Hepatocyte (in vitro differentiated cells): ENCODE data around the gene RPUSD2. TPM values are rescaled to one million over a fixed set of nuclear protein-coding genes. Genes with fewer than 3 reads are reported as not detected.
"Not testable (repeated sequence)": the region's sequence is repeated elsewhere in the genome, so short reads cannot be mapped to it uniquely, and the experiment has no call there.

Experiments used
- DNase-seq: peaks from one replicate; pipeline ENCODE4 v3.0.0-alpha.2; 2016; ENCODE audit warnings: low spot score
- H2AFZ ChIP-seq: fragments of 200-600 bp; sonication (generic); 2 replicates; pipeline ENCODE4 v1.6.0; 2016; ENCODE audit warnings: antibody characterized with exemption, mild to moderate bottlenecking
- H3K27ac ChIP-seq: fragments of 200-600 bp; sonication (generic); 2 replicates; pipeline ENCODE4 v1.5.1; 2016; ENCODE audit warnings: mild to moderate bottlenecking
- H3K27me3 ChIP-seq: fragments of 200-600 bp; sonication (generic); 2 replicates; pipeline ENCODE4 v1.6.1; 2016
- H3K36me3 ChIP-seq: fragments of 200-600 bp; sonication (generic); replicated peaks from 2 replicates; pipeline ENCODE4 v1.5.1; 2016; ENCODE audit warnings: low read depth; ENCODE audit not compliant: insufficient read depth
- H3K4me1 ChIP-seq: fragments of 200-600 bp; sonication (generic); 2 replicates; pipeline ENCODE4 v1.5.1; 2016; ENCODE audit warnings: mild to moderate bottlenecking, moderate library complexity; ENCODE audit not compliant: insufficient read depth
- H3K4me2 ChIP-seq: fragments of 200-600 bp; sonication (generic); 2 replicates; pipeline ENCODE4 v1.6.0; 2016
- H3K4me3 ChIP-seq: fragments of 200-600 bp; sonication (generic); 2 replicates; pipeline ENCODE4 v1.5.1; 2016; ENCODE audit warnings: mild to moderate bottlenecking
- H3K79me2 ChIP-seq: fragments of 200-600 bp; sonication (generic); 2 replicates; pipeline ENCODE4 v1.6.0; 2017; ENCODE audit warnings: mild to moderate bottlenecking
- H3K9me2 ChIP-seq: fragments of 200-600 bp; sonication (generic); replicated peaks from 2 replicates; pipeline ENCODE4 v1.6.0; 2017; ENCODE audit warnings: mild to moderate bottlenecking; ENCODE audit not compliant: insufficient read depth
- H3K9me3 ChIP-seq: fragments of 200-600 bp; sonication (generic); 2 replicates; pipeline ENCODE4 v1.5.1; 2016; ENCODE audit warnings: low read depth, mild to moderate bottlenecking
- H4K20me1 ChIP-seq: fragments of 200-600 bp; sonication (generic); 2 replicates; pipeline ENCODE4 v1.6.0; 2016; ENCODE audit warnings: mild to moderate bottlenecking; ENCODE audit not compliant: insufficient read depth, poor library complexity, severe bottlenecking
- EZH2 ChIP-seq: fragments of 200-600 bp; sonication (generic); IDR thresholded peaks from 2 replicates; pipeline ENCODE4 v1.6.1; 2016; ENCODE audit warnings: antibody characterized with exemption, mild to moderate bottlenecking, borderline replicate concordance
- EZH2phosphoT487 ChIP-seq: fragments of 200-600 bp; sonication (generic); IDR thresholded peaks from one replicate; pipeline ENCODE4 v1.6.1; 2018; ENCODE audit warnings: antibody characterized with exemption, mild to moderate bottlenecking, low read depth, moderate library complexity; ENCODE audit not compliant: unreplicated experiment, severe bottlenecking
- WGBS: methylation state at CpG from one replicate; pipeline ENCODE4 v1.1.6; 2016; ENCODE audit warnings: low lambda C conversion rate; ENCODE audit errors: missing lambda C conversion rate; 5-methylcytosine and 5-hydroxymethylcytosine counted together
- polyA plus RNA-seq: library from polyadenylated mRNA; unstranded; fragments of >200 nt; fragmentation: Nextera tagmentation; extraction: Ambion mirVana; gene quantifications from 2 replicates; pipeline ENCODE4 v1.2.1, GENCODE V29; 2016
- total RNA-seq: library from RNA; depleted of rRNA; stranded (reverse); fragments of >200 nt; gene quantifications from 2 replicates; pipeline ENCODE4 v1.2.3, GENCODE V29; 2014
- TF ChIP-seq, protein P1 (sequence below): fragments of 200-600 bp; sonication (generic); IDR thresholded peaks from 2 replicates; pipeline ENCODE4 v1.5.1; 2016; ENCODE audit warnings: antibody characterized with exemption, mild to moderate bottlenecking; ENCODE audit not compliant: poor library complexity

RPUSD2 gene
- total and polyA plus RNA-seq, 2 experiments from 2014 or later: 8.6 to 11.5 TPM

DNA sequence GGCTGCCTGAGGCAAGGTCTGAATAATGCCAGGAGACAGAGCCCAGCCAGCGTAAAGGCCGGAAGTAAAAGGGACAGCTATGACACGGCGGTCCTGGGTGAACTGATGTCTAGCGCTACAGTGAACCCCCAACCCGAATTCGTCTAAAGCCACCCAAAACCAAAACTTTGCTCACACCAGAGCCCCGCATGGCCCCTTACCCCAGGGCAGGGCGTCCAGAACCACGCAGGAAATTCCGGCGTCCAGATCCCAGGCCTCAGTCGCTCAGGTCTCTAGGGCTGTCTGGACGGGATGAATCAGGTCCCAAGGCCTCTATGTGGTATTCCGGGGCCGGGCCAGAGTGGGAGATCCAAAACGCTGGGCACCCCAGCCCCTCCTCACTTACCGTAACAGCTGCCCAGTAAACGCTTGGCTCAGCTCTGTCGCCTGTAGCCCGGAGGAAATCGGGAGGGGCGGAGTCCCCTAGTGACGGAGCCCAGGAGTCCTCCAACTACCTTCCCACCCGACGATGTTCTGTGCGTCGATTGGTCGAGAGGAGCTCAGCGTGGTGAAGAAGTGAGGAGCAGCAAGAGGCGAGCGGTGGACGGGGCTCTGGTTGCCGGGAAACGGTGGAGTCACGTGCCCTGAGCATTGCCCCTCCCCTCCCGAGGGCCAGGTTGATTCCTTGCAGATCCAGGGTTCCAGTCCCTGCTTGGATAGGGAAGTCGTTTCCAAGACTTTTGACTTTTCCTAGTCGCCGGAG lies 4.3 kb upstream of the RPUSD2 start, which contains the start of gene CCDC32:
TSS of gene CCDC32 (minus strand) at position 452 of the 742 bp plus-strand sequence. CDS start 2,027 bp downstream, outside the sequence.
- Histone ChIP-seq H3K9me2 (no peaks in the 10 kb centered on the region), H3K4me1 (no peaks in the 10 kb centered on the region), H3K9me3 (no peaks in the 10 kb centered on the region), H3K27me3 (no peaks in the 10 kb centered on the region), H3K4me3 (peak within 1 kb of the TSS; percentile 38), H2AFZ (peak within 1 kb of the TSS; percentile 73), H3K36me3 (no peaks in the 10 kb centered on the region), H3K79me2 (peaks cover 23% of the 10 kb centered on the region), H4K20me1 (no peaks in the 10 kb centered on the region), H3K27ac (peak within 1 kb of the TSS; percentile 89), H3K4me2 (peak within 1 kb of the TSS; percentile 89)
- 2% methylated on average over 40 of the region's 40 CpGs for WGBS
- peak; percentile 98 for DNase-seq
- TF ChIP-seq EZH2 (no peak), EZH2phosphoT487 (no peak)
- TF ChIP-seq, protein P1, sequence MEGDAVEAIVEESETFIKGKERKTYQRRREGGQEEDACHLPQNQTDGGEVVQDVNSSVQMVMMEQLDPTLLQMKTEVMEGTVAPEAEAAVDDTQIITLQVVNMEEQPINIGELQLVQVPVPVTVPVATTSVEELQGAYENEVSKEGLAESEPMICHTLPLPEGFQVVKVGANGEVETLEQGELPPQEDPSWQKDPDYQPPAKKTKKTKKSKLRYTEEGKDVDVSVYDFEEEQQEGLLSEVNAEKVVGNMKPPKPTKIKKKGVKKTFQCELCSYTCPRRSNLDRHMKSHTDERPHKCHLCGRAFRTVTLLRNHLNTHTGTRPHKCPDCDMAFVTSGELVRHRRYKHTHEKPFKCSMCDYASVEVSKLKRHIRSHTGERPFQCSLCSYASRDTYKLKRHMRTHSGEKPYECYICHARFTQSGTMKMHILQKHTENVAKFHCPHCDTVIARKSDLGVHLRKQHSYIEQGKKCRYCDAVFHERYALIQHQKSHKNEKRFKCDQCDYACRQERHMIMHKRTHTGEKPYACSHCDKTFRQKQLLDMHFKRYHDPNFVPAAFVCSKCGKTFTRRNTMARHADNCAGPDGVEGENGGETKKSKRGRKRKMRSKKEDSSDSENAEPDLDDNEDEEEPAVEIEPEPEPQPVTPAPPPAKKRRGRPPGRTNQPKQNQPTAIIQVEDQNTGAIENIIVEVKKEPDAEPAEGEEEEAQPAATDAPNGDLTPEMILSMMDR: no peak

DNA sequence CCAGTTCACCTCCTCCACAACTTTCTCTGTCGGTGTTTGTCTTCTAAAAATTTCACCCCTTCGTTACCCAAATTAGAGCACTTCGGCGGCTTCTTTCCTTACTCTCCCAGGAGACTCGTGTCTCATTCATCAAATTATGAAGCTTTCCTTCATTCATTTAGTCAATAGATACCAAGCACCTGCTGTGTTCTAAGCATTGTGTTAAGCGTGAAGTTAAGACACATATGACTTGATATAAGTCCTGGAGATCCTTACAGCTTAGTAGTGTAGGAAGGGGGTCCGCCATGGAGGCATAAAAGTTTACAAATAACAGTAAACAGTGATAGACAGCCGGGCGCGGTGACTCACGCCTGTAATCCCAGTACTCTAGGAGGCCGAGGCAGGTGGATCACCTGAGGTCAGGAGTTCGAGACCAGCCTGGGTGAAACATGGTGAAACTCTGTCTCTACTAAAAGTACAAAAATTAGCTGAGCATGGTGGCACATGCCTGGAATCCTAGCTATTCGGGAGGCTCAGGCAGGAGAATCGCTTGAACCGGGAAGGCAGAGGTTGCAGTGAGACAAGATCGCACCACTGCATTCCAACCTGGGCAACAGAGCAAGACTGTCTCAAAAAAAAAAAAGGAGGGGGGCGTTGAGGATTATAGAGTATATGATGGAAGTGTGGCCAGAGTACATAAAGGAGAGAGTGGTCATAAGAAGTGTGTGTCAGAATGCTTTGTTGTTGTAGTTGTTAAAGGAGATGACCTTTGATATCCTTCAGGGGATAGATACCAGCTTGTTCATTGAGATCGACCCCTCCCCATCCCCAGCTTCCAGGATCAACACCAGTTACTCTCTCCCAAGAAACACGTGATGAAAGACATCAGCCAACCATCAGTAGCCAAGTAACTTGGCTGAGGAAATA lies 3.5 kb upstream of the RPUSD2 start:
- Histone ChIP-seq H3K9me2 (no peaks in the 10 kb centered on the region), H3K36me3 (no peaks in the 10 kb centered on the region), H4K20me1 (no peaks in the 10 kb centered on the region), H3K27me3 (no peaks in the 10 kb centered on the region), H3K27ac (peak overlapping the region; percentile 59), H2AFZ (peak overlapping the region; percentile 73), H3K4me1 (peaks cover 5% of the 10 kb centered on the region), H3K4me3 (no peak overlapping the region), H3K9me3 (no peaks in the 10 kb centered on the region), H3K79me2 (peaks cover 28% of the 10 kb centered on the region), H3K4me2 (peak overlapping the region; percentile 73)
- DNase-seq: no peak
- TF ChIP-seq EZH2phosphoT487 (no peak), EZH2 (no peak)
- TF ChIP-seq, protein P1: no peak
- WGBS: 61% methylated on average over 18 of the region's 20 CpGs

DNA sequence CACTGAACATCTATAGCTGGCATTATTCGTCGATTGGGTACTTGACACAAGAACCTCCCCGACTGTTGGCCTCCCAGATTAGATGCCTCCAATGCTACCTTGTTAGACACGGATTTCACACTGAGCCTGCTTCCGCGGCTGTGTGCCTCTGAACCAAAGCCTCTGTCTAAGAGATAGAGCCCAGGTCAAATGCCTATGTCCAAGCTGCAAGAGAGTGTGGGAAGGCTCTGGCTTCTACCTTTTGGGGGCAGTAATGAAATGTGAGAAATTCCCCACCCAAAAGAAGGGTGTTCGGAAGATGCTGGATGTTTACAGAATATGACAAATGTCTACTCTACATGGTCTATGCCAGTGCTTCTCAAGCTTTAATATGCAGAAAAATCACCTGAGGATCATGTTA lies 2.0 kb upstream of the RPUSD2 start:
- peak; percentile 19 for DNase-seq
- Histone ChIP-seq H3K4me2 (no peak overlapping the region), H3K9me2 (no peaks in the 10 kb centered on the region), H3K36me3 (no peaks in the 10 kb centered on the region), H3K9me3 (no peaks in the 10 kb centered on the region), H3K4me1 (peaks cover 6% of the 10 kb centered on the region), H3K79me2 (peaks cover 38% of the 10 kb centered on the region), H3K27ac (no peak overlapping the region), H2AFZ (no peak overlapping the region), H3K27me3 (no peaks in the 10 kb centered on the region), H3K4me3 (no peak overlapping the region), H4K20me1 (no peaks in the 10 kb centered on the region)
- no peak for TF ChIP-seq EZH2phosphoT487
- WGBS: 47% methylated on average over 7 of the region's 7 CpGs

GRCh38 chr15:40575113-40575512 lies 6.0 kb downstream of the RPUSD2 start:
- no peak for DNase-seq
- no peak overlapping the region for H3K4me3 ChIP-seq
- no peaks in the 10 kb centered on the region for H3K36me3 ChIP-seq
- no peak overlapping the region for H2AFZ ChIP-seq
- H3K4me2 ChIP-seq: no peak overlapping the region
- H3K79me2 ChIP-seq: peaks cover 14% of the 10 kb centered on the region
- no peaks in the 10 kb centered on the region for H3K9me3 ChIP-seq
- no peaks in the 10 kb centered on the region for H3K27me3 ChIP-seq
- H3K4me1 ChIP-seq: peaks cover 6% of the 10 kb centered on the region
- H4K20me1 ChIP-seq: no peaks in the 10 kb centered on the region
- TF ChIP-seq EZH2 (no peak), EZH2phosphoT487 (no peak)
- TF ChIP-seq, protein P1: no peak
- no peak overlapping the region for H3K27ac ChIP-seq
- H3K9me2 ChIP-seq: no peaks in the 10 kb centered on the region

GRCh38 chr15:40576914-40577313 lies 7.8 kb downstream of the RPUSD2 start:
- not testable (repeated sequence) for H2AFZ ChIP-seq, H3K4me3 ChIP-seq, H3K4me1 ChIP-seq, H3K9me3 ChIP-seq, H3K4me2 ChIP-seq, H4K20me1 ChIP-seq, H3K27ac ChIP-seq, H3K9me2 ChIP-seq, H3K79me2 ChIP-seq, DNase-seq, H3K27me3 ChIP-seq, H3K36me3 ChIP-seq
- 100% methylated on average over 4 of the region's 5 CpGs for WGBS
